ENCODE measurements around the gene ALKBH5. TPM values are rescaled to one million over a fixed set of nuclear protein-coding genes. Genes with fewer than 3 reads are reported as not detected.
A peak's percentile ranks its signal among the peaks of the same experiment; 100 is the strongest.

ALKBH5 gene
- total RNA-seq, 2 donors from 2014 or later = 45.4 to 48.8 TPM

GRCh38 chr17:18139498-18139897 lies 44.1 kb upstream of the ALKBH5 start:
- H3K27ac ChIP-seq = no peak overlapping the region
- no peak for TF ChIP-seq CTCF (IDR thresholded peaks at IDR 0.05)
- TF ChIP-seq POLR2A (IDR thresholded peaks at IDR 0.05) = no peak
- DNase-seq (no peak), ATAC-seq (no peak)
- no peaks in the 10 kb centered on the region for H3K9me3 ChIP-seq
- intact Hi-C loops (cut with DNase I) = no loop called here
- peaks cover 6% of the 10 kb centered on the region for H3K4me1 ChIP-seq
- no peaks in the 10 kb centered on the region for H3K27me3 ChIP-seq
- WGBS, 2 donors = 79 to 82% methylated on average over 11 to 14 of the region's 14 CpGs
- no peaks in the 10 kb centered on the region for H3K36me3 ChIP-seq (replicated peaks in 1 of 2; ENCODE audit: insufficient read depth in 1 of 2, low read depth in 2 of 2)
- H3K4me3 ChIP-seq = no peak overlapping the region

GRCh38 chr17:18139949-18140348 lies 43.7 kb upstream of the ALKBH5 start:
- no peak for TF ChIP-seq POLR2A (IDR thresholded peaks at IDR 0.05)
- Histone ChIP-seq H3K9me3 (no peaks in the 10 kb centered on the region), H3K27ac (no peak overlapping the region), H3K4me1 (peaks cover 6% of the 10 kb centered on the region), H3K27me3 (no peaks in the 10 kb centered on the region), H3K36me3 (replicated peaks in 1 of 2; ENCODE audit: insufficient read depth in 1 of 2, low read depth in 2 of 2) (no peaks in the 10 kb centered on the region), H3K4me3 (no peak overlapping the region)
- DNase-seq = no peak
- intact Hi-C loops (cut with DNase I) = no loop called here
- WGBS, 2 donors = 68 to 78% methylated on average over 3 of the region's 3 CpGs
- no peak for ATAC-seq

- intact Hi-C loops (cut with DNase I) = no loop called here
- H3K4me3 ChIP-seq = no peak overlapping the region
- no peak for ATAC-seq
- H3K27me3 ChIP-seq = no peaks in the 10 kb centered on the region
- TF ChIP-seq POLR2A (IDR thresholded peaks at IDR 0.05) = no peak
- TF ChIP-seq CTCF (IDR thresholded peaks at IDR 0.05) = no peak
- peaks cover 6% of the 10 kb centered on the region for H3K4me1 ChIP-seq
- H3K36me3 ChIP-seq (replicated peaks in 1 of 2; ENCODE audit: insufficient read depth in 1 of 2, low read depth in 2 of 2) = no peaks in the 10 kb centered on the region
- WGBS, 2 donors = 65 to 77% methylated on average over 3 of the region's 3 CpGs
- DNase-seq = no peak
- H3K9me3 ChIP-seq = no peaks in the 10 kb centered on the region
- H3K27ac ChIP-seq = no peak overlapping the region
Measured at GRCh38 chr17:18140648-18141047, 43.0 kb upstream of the ALKBH5 start.

GRCh38 chr17:18141210-18141803 lies 42.3 kb upstream of the ALKBH5 start:
- no peak overlapping the region for H3K27ac ChIP-seq
- TF ChIP-seq POLR2A (IDR thresholded peaks at IDR 0.05) = no peak
- peak; percentile 21 to 80 (median 59) for TF ChIP-seq CTCF (IDR thresholded peaks at IDR 0.05)
- H3K36me3 ChIP-seq (replicated peaks in 1 of 2; ENCODE audit: insufficient read depth in 1 of 2, low read depth in 2 of 2) = no peaks in the 10 kb centered on the region
- peak in 3 of 4 donors; percentile 33 to 58 (median 42) for DNase-seq
- 19 to 23% methylated on average over 6 to 9 of the region's 9 CpGs for WGBS, 2 donors
- H3K9me3 ChIP-seq = no peaks in the 10 kb centered on the region
- peaks cover 6% of the 10 kb centered on the region for H3K4me1 ChIP-seq
- H3K4me3 ChIP-seq = no peak overlapping the region
- intact Hi-C loops (cut with DNase I) = no loop called here
- peak; percentile 68 for ATAC-seq
- H3K27me3 ChIP-seq = no peaks in the 10 kb centered on the region

GRCh38 chr17:18142417-18142816 lies 41.2 kb upstream of the ALKBH5 start:
- Histone ChIP-seq H3K4me3 (no peak overlapping the region), H3K27ac (no peak overlapping the region), H3K4me1 (peaks cover 6% of the 10 kb centered on the region), H3K36me3 (replicated peaks in 1 of 2; ENCODE audit: insufficient read depth in 1 of 2, low read depth in 2 of 2) (no peaks in the 10 kb centered on the region), H3K27me3 (no peaks in the 10 kb centered on the region), H3K9me3 (no peaks in the 10 kb centered on the region)
- ATAC-seq (no peak), DNase-seq (no peak)
- intact Hi-C loops (cut with DNase I) = no loop called here
- WGBS, 2 donors = 83 to 96% methylated on average over 3 of the region's 3 CpGs
- no peak for TF ChIP-seq POLR2A (IDR thresholded peaks at IDR 0.05)
- TF ChIP-seq CTCF (IDR thresholded peaks at IDR 0.05) = no peak
